Trophoblast cell (in vitro differentiated cells and primary cell): ENCODE results near the gene GLT8D1.

Source experiments
- DNase-seq, 2 donors: peaks; one replicate each; pipeline ENCODE4 v3.0.0-alpha.2; 2016
- H2AFZ ChIP-seq: 2 replicates; pipeline ENCODE4 v1.6.1; 2013; ENCODE audit warnings: low read length, moderate library complexity, mild to moderate bottlenecking; ENCODE audit not compliant: insufficient read depth, poor library complexity
- H2AK5ac ChIP-seq: 2 replicates; pipeline ENCODE4 v1.6.1; 2013; ENCODE audit warnings: mild to moderate bottlenecking, low read length
- H2BK120ac ChIP-seq: 2 replicates; pipeline ENCODE4 v1.6.1; 2013; ENCODE audit warnings: low read length, mild to moderate bottlenecking, moderate library complexity; ENCODE audit not compliant: insufficient read depth, poor library complexity
- H2BK12ac ChIP-seq: 2 replicates; pipeline ENCODE4 v1.6.1; 2013; ENCODE audit warnings: mild to moderate bottlenecking, low read length, moderate library complexity
- H2BK5ac ChIP-seq: 2 replicates; pipeline ENCODE4 v1.6.1; 2013; ENCODE audit warnings: low read length, low read depth, moderate library complexity, mild to moderate bottlenecking; ENCODE audit not compliant: poor library complexity
- H3K14ac ChIP-seq: 2 replicates; pipeline ENCODE4 v1.6.1; 2013; ENCODE audit warnings: mild to moderate bottlenecking, low read length
- H3K18ac ChIP-seq: 2 replicates; pipeline ENCODE4 v1.6.1; 2013; ENCODE audit warnings: mild to moderate bottlenecking, low read length
- H3K23ac ChIP-seq: 2 replicates; pipeline ENCODE4 v1.6.1; 2013; ENCODE audit warnings: low read length
- H3K27ac ChIP-seq: 2 replicates; pipeline ENCODE4 v1.5.1; 2013; ENCODE audit warnings: low read depth, mild to moderate bottlenecking, inconsistent platforms, low read length, moderate library complexity
- H3K27me3 ChIP-seq: 2 replicates; pipeline ENCODE4 v1.6.1; 2013; ENCODE audit warnings: inconsistent platforms, mild to moderate bottlenecking, low read length, moderate library complexity; ENCODE audit not compliant: insufficient read depth
- H3K36me3 ChIP-seq, 2 experiments: 1 replicate in 1 of 2; 2 replicates in 1 of 2; pipeline ENCODE4 v1.6.1; 2013; ENCODE audit warnings: low read length in 2 of 2, mild to moderate bottlenecking in 2 of 2, moderate library complexity in 1 of 2; ENCODE audit not compliant: insufficient read depth in 2 of 2, control insufficient read depth in 1 of 2
- H3K4ac ChIP-seq: 2 replicates; pipeline ENCODE4 v1.6.1; 2013; ENCODE audit warnings: low read depth, mild to moderate bottlenecking, low read length, moderate library complexity
- H3K4me1 ChIP-seq, 2 experiments: 1 replicate in 1 of 2; 2 replicates in 1 of 2; pipeline ENCODE4 v1.6.1; 2013; ENCODE audit warnings: low read length in 2 of 2, mild to moderate bottlenecking in 2 of 2, moderate library complexity in 1 of 2; ENCODE audit not compliant: insufficient read depth in 2 of 2, control insufficient read depth in 1 of 2
- H3K4me2 ChIP-seq: 2 replicates; pipeline ENCODE4 v1.6.1; 2013; ENCODE audit warnings: inconsistent platforms, mild to moderate bottlenecking, low read length, moderate library complexity
- H3K4me3 ChIP-seq: 2 replicates; pipeline ENCODE4 v1.5.1; 2013; ENCODE audit warnings: mild to moderate bottlenecking, low read depth, low read length, inconsistent platforms
- H3K79me1 ChIP-seq: one replicate; pipeline ENCODE4 v1.6.1; 2013; ENCODE audit warnings: low read length
- H3K79me2 ChIP-seq: 2 replicates; pipeline ENCODE4 v1.6.1; 2013; ENCODE audit warnings: low read length, mild to moderate bottlenecking; ENCODE audit not compliant: control insufficient read depth, insufficient read depth, poor library complexity
- H3K9ac ChIP-seq: 2 replicates; pipeline ENCODE4 v1.6.1; 2013; ENCODE audit warnings: mild to moderate bottlenecking, low read length
- H3K9me3 ChIP-seq: 2 replicates; pipeline ENCODE4 v1.6.1; 2013; ENCODE audit warnings: low read depth, mild to moderate bottlenecking, control low read depth, inconsistent platforms, low read length; ENCODE audit not compliant: insufficient read depth
- H4K12ac ChIP-seq: 2 replicates; pipeline ENCODE4 v1.6.1; 2013; ENCODE audit warnings: low read depth, mild to moderate bottlenecking, low read length, moderate library complexity
- H4K8ac ChIP-seq: 2 replicates; pipeline ENCODE4 v1.6.1; 2013; ENCODE audit warnings: low read depth, mild to moderate bottlenecking, low read length, moderate library complexity
- H4K91ac ChIP-seq: one replicate; pipeline ENCODE4 v1.6.1; 2013; ENCODE audit warnings: low read depth, mild to moderate bottlenecking, low read length, moderate library complexity
- WGBS: extraction: QIAGEN DNeasy Blood & Tissue Kit; methylation state at CpG from one replicate; pipeline ENCODE4 v1.1.7; 2013; ENCODE audit warnings: missing lambda C conversion rate; ENCODE audit not compliant: insufficient read length, insufficient coverage; ENCODE audit errors: extremely low coverage; 5-methylcytosine and 5-hydroxymethylcytosine counted together

Gene GLT8D1

DNA sequence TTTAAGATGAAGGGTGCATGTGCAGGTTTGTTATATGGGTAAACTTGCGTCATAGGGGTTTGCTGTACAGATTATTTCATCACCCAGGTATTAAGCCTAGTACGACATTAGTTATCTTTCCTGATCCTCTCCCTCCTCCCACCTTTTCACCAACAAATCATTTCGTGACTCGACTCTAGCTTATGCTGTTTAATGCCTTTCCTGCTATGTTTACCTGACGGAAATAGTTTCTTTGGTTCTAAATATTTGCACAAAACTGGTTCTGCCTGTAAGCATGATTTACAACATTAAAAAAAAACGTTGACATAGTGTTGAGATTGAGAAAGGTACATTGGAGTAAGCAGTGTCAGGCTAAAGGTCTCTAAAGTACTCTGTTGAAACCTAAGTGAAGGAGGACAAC lies 17.3 kb downstream of the GLT8D1 start:
- Histone ChIP-seq H3K4me3 (no peak overlapping the region), H3K4me2 (no peak overlapping the region), H3K9me3 (no peaks in the 10 kb centered on the region), H3K4me1 (peaks cover 2 to 3% of the 10 kb centered on the region in 2 experiments), H3K27me3 (no peaks in the 10 kb centered on the region), H3K23ac (no peak overlapping the region), H3K18ac (no peak overlapping the region), H3K36me3 (peaks cover 23 to 47% of the 10 kb centered on the region in 2 experiments), H3K4ac (no peak overlapping the region), H2BK12ac (no peak overlapping the region), H3K14ac (no peak overlapping the region), H3K79me1 (peaks cover 7% of the 10 kb centered on the region), H2AFZ (no peak overlapping the region), H2BK5ac (no peak overlapping the region), H3K27ac (no peak overlapping the region), H4K8ac (no peak overlapping the region), H2BK120ac (no peak overlapping the region), H4K91ac (no peak overlapping the region), H4K12ac (no peak overlapping the region), H3K9ac (no peak overlapping the region), H3K79me2 (peaks cover 13% of the 10 kb centered on the region), H2AK5ac (no peak overlapping the region)
- no peak for DNase-seq
- WGBS: no CpG with 5 or more reads among the region's 6 CpGs

DNA sequence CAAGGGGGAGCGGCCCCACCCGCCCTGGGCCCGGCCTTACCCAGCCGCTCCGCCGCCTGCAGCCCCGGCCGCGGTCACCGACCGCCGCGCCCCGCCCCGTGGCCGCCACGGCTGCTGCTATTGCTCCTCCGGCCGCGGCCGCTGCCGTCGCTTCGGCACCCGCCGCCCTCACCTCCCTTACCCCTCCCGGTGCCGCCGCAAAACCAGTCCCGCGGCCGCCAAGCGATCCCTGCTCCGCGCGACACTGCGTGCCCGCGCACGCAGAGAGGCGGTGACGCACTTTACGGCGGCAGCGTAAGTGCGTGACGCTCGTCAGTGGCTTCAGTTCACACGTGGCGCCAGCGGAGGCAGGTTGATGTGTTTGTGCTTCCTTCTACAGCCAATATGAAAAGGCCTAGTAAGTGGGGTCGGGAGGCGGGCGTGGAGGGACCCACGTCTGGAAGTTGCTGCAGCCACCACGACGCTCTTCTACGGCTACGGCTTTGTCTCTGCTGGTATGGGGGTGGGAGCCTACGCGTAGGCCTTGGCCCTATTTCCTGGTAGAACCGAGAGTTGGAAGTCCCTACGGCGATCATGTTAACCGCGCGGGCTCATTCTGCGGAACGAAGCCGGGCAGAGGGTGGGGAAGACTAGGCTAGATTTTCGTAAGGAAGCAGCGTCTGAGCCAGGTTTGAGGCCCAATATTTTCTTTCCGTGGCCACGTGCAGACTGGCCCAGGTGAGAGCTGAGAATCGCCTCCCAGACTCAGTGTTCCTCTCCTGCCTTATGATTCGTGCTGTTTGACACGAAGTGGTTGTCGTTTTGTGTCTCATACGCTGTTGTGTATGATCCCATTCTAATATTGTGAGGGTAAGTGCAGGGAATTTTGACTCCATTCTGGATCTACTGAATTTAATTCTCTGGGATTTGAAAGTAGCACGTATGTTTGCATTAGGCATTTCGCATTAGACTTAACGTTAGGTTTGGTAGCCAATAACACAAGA lies 19.6 kb downstream of the GLT8D1 start, which contains the start of the genes GNL3 and PBRM1:
TSS of gene GNL3 (plus strand) at position 324 of the 983 bp plus-strand sequence. CDS start at position 385, 61 bp downstream.
TSS of gene PBRM1 (minus strand) at position 205 of the 983 bp plus-strand sequence.
- Histone ChIP-seq H3K27ac (peak within 1 kb of the TSS; percentile 98), H2BK12ac (no peak within 1 kb of the TSS), H4K8ac (peak within 1 kb of the TSS; percentile 100), H3K23ac (no peak within 1 kb of the TSS), H3K79me2 (peaks cover 15% of the 10 kb centered on the region), H3K9ac (peak within 1 kb of the TSS; percentile 96), H4K12ac (peak within 1 kb of the TSS; percentile 84), H3K14ac (peak within 1 kb of the TSS; percentile 96), H2AK5ac (peak within 1 kb of the TSS; percentile 90), H3K18ac (peak within 1 kb of the TSS; percentile 90), H3K4me1 (peaks cover 2 to 3% of the 10 kb centered on the region in 2 experiments), H4K91ac (peak within 1 kb of the TSS; percentile 99), H2AFZ (peak within 1 kb of the TSS; percentile 95), H3K36me3 (peaks cover 15 to 30% of the 10 kb centered on the region in 2 experiments), H3K4me3 (peak within 1 kb of the TSS; percentile 92), H3K27me3 (no peaks in the 10 kb centered on the region), H3K4me2 (peak within 1 kb of the TSS; percentile 77), H3K4ac (peak within 1 kb of the TSS; percentile 95), H3K79me1 (peaks cover 7% of the 10 kb centered on the region), H2BK5ac (peak within 1 kb of the TSS; percentile 96), H3K9me3 (no peaks in the 10 kb centered on the region), H2BK120ac (peak within 1 kb of the TSS; percentile 93)
- WGBS: no CpG with 5 or more reads among the region's 82 CpGs
- peak; percentile 93 to 97 for DNase-seq

DNA sequence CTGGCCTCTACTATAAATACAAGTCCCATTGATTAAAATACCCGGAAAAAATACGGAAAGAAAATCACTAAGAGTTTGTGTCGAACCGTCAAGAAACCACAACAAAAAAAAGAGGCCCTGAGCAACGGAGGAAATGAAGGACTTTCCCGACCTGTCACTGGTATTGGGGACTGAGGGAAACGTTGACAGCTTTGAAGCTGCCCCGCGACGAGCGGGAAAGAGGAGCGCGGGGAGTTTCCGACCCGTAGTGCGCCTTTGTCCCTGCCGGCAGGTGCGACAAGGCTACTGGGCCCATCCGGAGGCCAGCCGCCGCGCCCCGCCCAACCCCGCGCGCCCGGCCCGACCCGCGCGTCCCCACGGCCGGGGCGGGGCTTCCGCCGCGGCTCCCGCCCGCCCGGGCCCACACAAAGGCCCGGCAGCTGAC lies 20.3 kb downstream of the GLT8D1 start:
- peak overlapping the region; percentile 98 for H3K27ac ChIP-seq
- H4K8ac ChIP-seq: peak overlapping the region; percentile 100
- H2BK5ac ChIP-seq: peak overlapping the region; percentile 96
- H3K23ac ChIP-seq: no peak overlapping the region
- no peak overlapping the region for H2AK5ac ChIP-seq
- peak overlapping the region; percentile 95 for H2AFZ ChIP-seq
- H3K79me1 ChIP-seq: peaks cover 7% of the 10 kb centered on the region
- H3K18ac ChIP-seq: no peak overlapping the region
- no peaks in the 10 kb centered on the region for H3K27me3 ChIP-seq
- H3K9me3 ChIP-seq: no peaks in the 10 kb centered on the region
- peak overlapping the region; percentile 96 for H3K9ac ChIP-seq
- peak overlapping the region; percentile 76 for H3K4me2 ChIP-seq
- H3K4me3 ChIP-seq: peak overlapping the region; percentile 92
- H3K4me1 ChIP-seq: peaks cover 2 to 3% of the 10 kb centered on the region in 2 experiments
- H2BK12ac ChIP-seq: no peak overlapping the region
- H4K12ac ChIP-seq: no peak overlapping the region
- H3K4ac ChIP-seq: peak overlapping the region; percentile 82
- peaks cover 14 to 24% of the 10 kb centered on the region in 2 experiments for H3K36me3 ChIP-seq
- peak overlapping the region; percentile 93 for H2BK120ac ChIP-seq
- H4K91ac ChIP-seq: peak overlapping the region; percentile 99
- WGBS: no CpG with 5 or more reads among the region's 41 CpGs
- peak overlapping the region; percentile 96 for H3K14ac ChIP-seq
- peak; percentile 88 to 90 for DNase-seq
- H3K79me2 ChIP-seq: peaks cover 15% of the 10 kb centered on the region

- Histone ChIP-seq H3K27me3 (no peaks in the 10 kb centered on the region), H3K36me3 (peaks cover 13 to 23% of the 10 kb centered on the region in 2 experiments)
- no CpG with 5 or more reads among the region's 5 CpGs for WGBS
Observed at GRCh38 chr3:52684184-52684583, 21.4 kb downstream of the GLT8D1 start.

More at GRCh38 chr3:52684184-52684583, 21.4 kb downstream of the GLT8D1 start:
- no peak overlapping the region for H3K14ac ChIP-seq
- no peak overlapping the region for H2BK120ac ChIP-seq
- peaks cover 15% of the 10 kb centered on the region for H3K79me2 ChIP-seq
- H3K4ac ChIP-seq: no peak overlapping the region
- no peak overlapping the region for H3K27ac ChIP-seq
- no peaks in the 10 kb centered on the region for H3K9me3 ChIP-seq
- H4K91ac ChIP-seq: no peak overlapping the region
- DNase-seq: no peak
- H2BK5ac ChIP-seq: no peak overlapping the region
- no peak overlapping the region for H4K12ac ChIP-seq
- no peak overlapping the region for H3K9ac ChIP-seq
- H2AFZ ChIP-seq: no peak overlapping the region
- peaks cover 7% of the 10 kb centered on the region for H3K79me1 ChIP-seq
- H2BK12ac ChIP-seq: no peak overlapping the region
- H4K8ac ChIP-seq: no peak overlapping the region
- no peak overlapping the region for H3K23ac ChIP-seq
- H3K4me2 ChIP-seq: no peak overlapping the region
- no peak overlapping the region for H2AK5ac ChIP-seq
- H3K4me1 ChIP-seq: peaks cover 2 to 3% of the 10 kb centered on the region in 2 experiments
- H3K18ac ChIP-seq: no peak overlapping the region
- H3K4me3 ChIP-seq: no peak overlapping the region
